HG02588 (cell line): ENCODE results near the gene DNASE1L2.
"Not testable (repeated sequence)": the region's sequence is repeated elsewhere in the genome, so short reads cannot be mapped to it uniquely, and the experiment has no call there.

Source experiments
- ATAC-seq: cut with Tn5 transposase; IDR thresholded peaks from one replicate; pipeline ENCODE4 v1.9.1; 2021; ENCODE audit warnings: mild to moderate bottlenecking, moderate library complexity; ENCODE audit not compliant: unreplicated experiment

Gene DNASE1L2

GRCh38 chr16:2203119-2203688 lies 33.0 kb upstream of the DNASE1L2 start:
- not testable (repeated sequence) for ATAC-seq

GRCh38 chr16:2204416-2205103 lies 31.7 kb upstream of the DNASE1L2 start:
- no peak for ATAC-seq

GRCh38 chr16:2205104-2205966 lies 30.9 kb upstream of the DNASE1L2 start, which contains the start of gene MLST8:
Gene MLST8, plus strand, starts transcription at chr16:2205454. Its CDS starts 632 bp downstream, at chr16:2206086.
- ATAC-seq = peak; percentile 63

GRCh38 chr16:2205967-2206313 lies 30.3 kb upstream of the DNASE1L2 start:
- peak; percentile 6 for ATAC-seq

GRCh38 chr16:2206420-2206779 lies 29.8 kb upstream of the DNASE1L2 start:
- no peak for ATAC-seq

- ATAC-seq = no peak
These were observed 29.3 kb upstream of the DNASE1L2 start for GRCh38 chr16:2206780-2207433.

- no peak for ATAC-seq
These were observed 28.4 kb upstream of the DNASE1L2 start for GRCh38 chr16:2207872-2208271.

- ATAC-seq = no peak
These were observed 27.9 kb upstream of the DNASE1L2 start for GRCh38 chr16:2208308-2208707.

- ATAC-seq = no peak
These were observed 27.5 kb upstream of the DNASE1L2 start for GRCh38 chr16:2208772-2209171.

- no peak for ATAC-seq
These were observed 26.8 kb upstream of the DNASE1L2 start for GRCh38 chr16:2209258-2210008.

GRCh38 chr16:2210009-2210332 lies 26.3 kb upstream of the DNASE1L2 start:
- no peak for ATAC-seq

GRCh38 chr16:2210386-2211365 lies 25.6 kb upstream of the DNASE1L2 start, which contains the start of gene BRICD5:
Gene BRICD5, minus strand, starts transcription at chr16:2210863. Its CDS starts 30 bp downstream, at chr16:2210833.
- ATAC-seq = no peak

GRCh38 chr16:2211923-2212347 lies 24.3 kb upstream of the DNASE1L2 start:
- ATAC-seq = no peak

GRCh38 chr16:2212362-2213324 lies 23.6 kb upstream of the DNASE1L2 start:
- no peak for ATAC-seq

GRCh38 chr16:2213817-2214718 lies 22.2 kb upstream of the DNASE1L2 start:
- ATAC-seq = peak; percentile 3

GRCh38 chr16:2214719-2214968 lies 21.6 kb upstream of the DNASE1L2 start, which contains the start of gene PGP:
Gene PGP, minus strand, starts transcription at chr16:2214840. Its CDS starts 63 bp downstream, at chr16:2214777.
- peak; percentile 84 for ATAC-seq

GRCh38 chr16:2216330-2216729 lies 19.9 kb upstream of the DNASE1L2 start:
- ATAC-seq = no peak
